Ecto neural progenitor cell (in vitro differentiated cells): Measurements from ENCODE around the gene ALG14.
A peak's percentile ranks its signal among the peaks of the same experiment; 100 is the strongest.

ENCODE experiments used
- DNase-seq: peaks from one replicate; pipeline ENCODE4 v3.0.0-alpha.2; 2018; ENCODE audit warnings: low spot score

Gene ALG14

DNA sequence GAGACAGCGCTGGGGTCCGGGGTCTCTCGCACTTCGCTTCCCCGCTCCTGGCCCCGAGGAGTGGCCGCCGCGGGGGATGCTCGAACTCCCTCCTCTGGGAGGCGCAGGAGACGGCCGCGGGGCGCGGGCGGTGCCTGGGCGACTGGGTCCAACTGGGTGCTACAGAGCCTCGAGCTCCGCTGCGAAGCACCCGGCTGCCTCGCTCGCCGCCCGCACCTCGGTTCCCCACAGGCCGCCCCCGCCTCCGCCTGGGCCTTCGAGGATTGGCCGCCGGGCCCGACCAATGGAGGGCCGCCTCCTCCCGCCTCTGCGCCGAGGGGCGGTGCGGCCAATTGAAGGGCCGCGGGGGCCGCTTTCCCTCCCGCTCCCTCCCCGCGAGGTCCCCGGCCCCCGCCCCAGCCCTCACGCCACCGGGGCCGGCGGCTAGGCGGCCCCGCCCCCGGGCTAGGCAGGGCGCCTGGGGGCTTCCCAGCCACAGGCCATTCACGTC, 145.8 kb downstream of the ALG14 start, which contains the start of gene CNN3:
CNN3 (minus strand) TSS at position 196 of the 490 bp plus-strand sequence. CDS start 216 bp downstream, outside the sequence.
- peak; percentile 97 for DNase-seq

GRCh38 chr1:94926126-94926914, 146.4 kb downstream of the ALG14 start:
- DNase-seq = peak; percentile 81

DNA sequence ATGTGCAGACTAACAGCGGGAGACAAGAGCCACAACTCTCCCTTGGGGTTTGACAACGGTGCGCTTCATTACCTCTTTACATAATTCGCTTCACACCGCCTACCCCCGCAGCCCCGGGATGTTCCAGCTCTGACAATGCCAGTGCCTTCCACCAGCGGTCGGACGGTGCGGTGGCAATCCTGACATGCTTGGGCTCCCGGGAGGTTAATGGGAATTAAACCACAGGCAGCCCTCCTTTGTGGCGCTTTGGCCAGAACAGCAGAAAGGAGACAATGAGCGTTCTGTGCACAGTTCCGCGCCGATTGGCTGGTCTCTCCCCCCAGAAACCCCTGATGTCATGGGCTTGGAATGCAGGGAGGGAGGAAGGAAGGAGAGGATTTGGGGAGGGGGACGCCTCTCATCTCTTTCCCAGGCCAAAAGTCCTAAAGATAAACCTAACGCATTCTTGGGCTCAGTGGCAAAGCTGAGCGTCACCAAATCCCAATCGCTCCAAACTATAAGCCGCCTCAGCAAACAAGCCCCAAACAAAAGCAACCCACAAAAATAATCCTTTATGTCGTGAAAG, 147.1 kb downstream of the ALG14 start:
- peak; percentile 95 for DNase-seq

GRCh38 chr1:94925004-94925403, 147.7 kb downstream of the ALG14 start:
- DNase-seq = no peak
